GM19099 (cell line): ENCODE results near the gene GALNT10.

ENCODE experiments used
- POLR2A ChIP-seq: IDR thresholded peaks from 3 replicates; pipeline ENCODE4 v1.6.1; 2011; ENCODE audit warnings: low read depth; ENCODE audit not compliant: insufficient read length; ENCODE audit errors: extremely low read depth

Gene GALNT10

GRCh38 chr5:154228696-154229095, 38.2 kb downstream of the GALNT10 start:
- TF ChIP-seq POLR2A, result peak; percentile 42

GRCh38 chr5:154230526-154230925, 40.0 kb downstream of the GALNT10 start:
- TF ChIP-seq POLR2A, result no peak

DNA sequence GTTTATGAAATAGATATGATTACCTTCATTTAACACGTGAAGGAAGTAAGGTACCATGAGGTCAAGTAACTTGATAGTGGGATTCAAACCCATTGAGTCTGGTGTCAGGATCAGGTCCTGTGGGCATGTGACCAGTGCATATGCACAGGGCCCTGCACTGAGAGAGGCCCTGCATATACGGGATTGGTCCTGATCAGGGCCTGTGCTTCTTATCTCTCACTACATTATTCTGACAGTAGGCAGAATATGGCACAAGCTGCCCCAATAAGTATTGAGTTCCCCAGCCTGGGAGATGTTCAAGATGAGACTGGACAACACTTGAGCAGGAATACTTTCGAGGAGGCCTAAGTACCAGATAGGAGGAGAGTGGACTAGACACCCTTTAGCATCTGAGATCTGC, 44.0 kb downstream of the GALNT10 start:
- no peak for TF ChIP-seq POLR2A

DNA sequence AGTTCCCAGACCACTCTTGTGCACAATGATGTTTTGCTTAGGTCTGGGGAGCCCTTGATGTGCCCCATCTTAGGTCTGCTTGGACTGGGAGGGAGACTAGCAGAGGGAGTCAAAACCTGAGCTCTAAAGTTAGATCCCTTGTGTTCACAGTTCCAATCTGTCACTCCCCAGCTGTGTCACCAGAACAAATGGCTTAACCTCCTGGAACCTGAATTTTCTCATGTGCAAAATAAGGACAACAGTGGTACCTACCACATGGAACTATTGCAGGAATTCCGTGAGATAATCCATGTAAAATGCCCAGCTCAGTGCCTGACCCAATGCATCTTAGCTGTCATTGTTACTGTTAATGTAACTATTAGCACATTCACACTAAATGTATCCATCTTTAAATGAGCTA, 45.5 kb downstream of the GALNT10 start:
- TF ChIP-seq POLR2A, result no peak

GRCh38 chr5:154236536-154237375, 46.2 kb downstream of the GALNT10 start:
- TF ChIP-seq POLR2A, result no peak

GRCh38 chr5:154237376-154237743, 46.8 kb downstream of the GALNT10 start:
- TF ChIP-seq POLR2A, result no peak

- TF ChIP-seq POLR2A, result no peak
Measured at GRCh38 chr5:154237946-154238345, 47.4 kb downstream of the GALNT10 start.

- no peak for TF ChIP-seq POLR2A
Measured at GRCh38 chr5:154238776-154239481, 48.4 kb downstream of the GALNT10 start.

DNA sequence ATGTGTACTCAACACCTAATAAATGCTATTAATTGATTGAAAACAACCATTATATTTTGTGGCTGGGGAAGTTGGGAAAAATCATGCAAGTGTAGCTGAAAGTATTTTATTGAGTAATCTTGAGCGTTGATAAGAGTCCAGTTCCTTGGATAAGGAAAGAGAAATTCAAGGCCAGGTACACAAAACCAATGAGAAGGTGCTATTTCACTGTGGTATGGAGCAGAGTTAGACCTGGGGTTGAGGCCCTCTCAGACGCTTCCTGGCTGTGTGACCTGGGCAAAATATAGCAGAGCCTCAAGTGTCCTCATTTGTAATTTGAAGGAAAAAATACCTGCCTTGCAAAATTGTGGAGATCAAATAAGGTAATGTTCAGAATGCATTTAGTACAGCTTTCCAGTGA, 50.1 kb downstream of the GALNT10 start:
- no peak for TF ChIP-seq POLR2A

- no peak for TF ChIP-seq POLR2A
Measured at GRCh38 chr5:154241021-154241420, 50.5 kb downstream of the GALNT10 start.

- TF ChIP-seq POLR2A, result no peak
Measured at GRCh38 chr5:154242442-154242841, 51.9 kb downstream of the GALNT10 start.

GRCh38 chr5:154242964-154243376, 52.4 kb downstream of the GALNT10 start:
- no peak for TF ChIP-seq POLR2A

DNA sequence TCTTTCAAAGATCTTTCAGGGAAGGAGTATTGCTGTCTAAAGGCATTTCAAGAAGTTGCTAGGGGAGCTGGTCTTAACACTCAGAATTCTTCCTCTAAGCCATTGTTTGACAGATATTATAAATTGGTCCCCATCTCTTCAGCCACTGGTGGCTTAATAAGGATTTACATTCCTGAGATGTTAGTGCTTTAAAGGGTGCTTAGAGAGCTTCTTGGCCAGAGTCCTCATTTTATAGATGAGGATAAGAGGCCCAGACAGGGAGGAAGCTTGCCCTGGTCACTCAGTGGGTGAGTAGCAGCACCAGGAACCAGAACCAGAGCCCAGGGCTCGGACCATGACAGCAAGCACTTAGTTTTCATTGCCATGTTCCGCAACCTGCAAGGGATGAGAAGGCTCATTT, 53.2 kb downstream of the GALNT10 start:
- TF ChIP-seq POLR2A, result no peak

GRCh38 chr5:154244476-154244875, 53.9 kb downstream of the GALNT10 start:
- TF ChIP-seq POLR2A, result no peak

GRCh38 chr5:154248691-154249090, 58.2 kb downstream of the GALNT10 start:
- TF ChIP-seq POLR2A, result no peak

GRCh38 chr5:154249826-154250225, 59.3 kb downstream of the GALNT10 start:
- TF ChIP-seq POLR2A, result no peak

GRCh38 chr5:154251529-154251928, 61.0 kb downstream of the GALNT10 start:
- TF ChIP-seq POLR2A, result no peak

- TF ChIP-seq POLR2A, result no peak
Measured at GRCh38 chr5:154253807-154254206, 63.3 kb downstream of the GALNT10 start.
